Colonic mucosa (tissue), 4 donors: ENCODE results near the gene CAMTA1. TPM values are rescaled to one million over a fixed set of nuclear protein-coding genes. Genes with fewer than 3 reads are reported as not detected.

Source experiments
- DNase-seq: peaks from one replicate; pipeline ENCODE4 v3.0.0-alpha.2; 2020
- H3K27ac ChIP-seq: fragments of 200-600 bp; one replicate; pipeline ENCODE4 v1.8.0; 2021
- H3K27me3 ChIP-seq: fragments of 200-600 bp; one replicate; pipeline ENCODE4 v1.8.0; 2021
- H3K36me3 ChIP-seq: fragments of 200-600 bp; one replicate; pipeline ENCODE4 v1.8.0; 2021
- H3K4me1 ChIP-seq: fragments of 200-600 bp; one replicate; pipeline ENCODE4 v1.8.0; 2021; ENCODE audit warnings: mild to moderate bottlenecking
- H3K4me3 ChIP-seq: fragments of 200-600 bp; one replicate; pipeline ENCODE4 v1.8.0; 2021
- H3K9ac ChIP-seq, 2 donors: one replicate each; pipeline ENCODE4 v1.7.0; 2013; ENCODE audit warnings: control low read depth in 2 of 2, low read depth in 2 of 2, low read length in 2 of 2
- H3K9me3 ChIP-seq: fragments of 200-600 bp; one replicate; pipeline ENCODE4 v1.8.0; 2021
- intact Hi-C: fragments of 100-400 bp; cut with DNase I; formaldehyde crosslinking; loops from one replicate; pipeline ENCODE4 v1.14.1; 2022
- total RNA-seq, 2 donors: library from RNA; stranded (reverse); fragmentation: NEBNext Ultra II Directional in 1 of 2; extraction: Animal tissue kit (Norgen Biotek cat#: 25700) in 1 of 2; gene quantifications; one replicate each; pipeline ENCODE4 v1.2.1, GENCODE V29; 2021
- TF ChIP-seq, protein P1 (sequence below): fragments of 200-600 bp; IDR thresholded peaks from one replicate; pipeline ENCODE4 v1.8.0; 2022; ENCODE audit warnings: antibody characterized with exemption, mild to moderate bottlenecking
- donor health status: healthy.
- donor health status: DM: no; HTN: no; CAD: no.
- donor health status: DM: no; HTN: no; CAD: no.

Gene CAMTA1
- total RNA-seq, 2 donors from 2014 or later, result 76.8 to 92.8 TPM

DNA sequence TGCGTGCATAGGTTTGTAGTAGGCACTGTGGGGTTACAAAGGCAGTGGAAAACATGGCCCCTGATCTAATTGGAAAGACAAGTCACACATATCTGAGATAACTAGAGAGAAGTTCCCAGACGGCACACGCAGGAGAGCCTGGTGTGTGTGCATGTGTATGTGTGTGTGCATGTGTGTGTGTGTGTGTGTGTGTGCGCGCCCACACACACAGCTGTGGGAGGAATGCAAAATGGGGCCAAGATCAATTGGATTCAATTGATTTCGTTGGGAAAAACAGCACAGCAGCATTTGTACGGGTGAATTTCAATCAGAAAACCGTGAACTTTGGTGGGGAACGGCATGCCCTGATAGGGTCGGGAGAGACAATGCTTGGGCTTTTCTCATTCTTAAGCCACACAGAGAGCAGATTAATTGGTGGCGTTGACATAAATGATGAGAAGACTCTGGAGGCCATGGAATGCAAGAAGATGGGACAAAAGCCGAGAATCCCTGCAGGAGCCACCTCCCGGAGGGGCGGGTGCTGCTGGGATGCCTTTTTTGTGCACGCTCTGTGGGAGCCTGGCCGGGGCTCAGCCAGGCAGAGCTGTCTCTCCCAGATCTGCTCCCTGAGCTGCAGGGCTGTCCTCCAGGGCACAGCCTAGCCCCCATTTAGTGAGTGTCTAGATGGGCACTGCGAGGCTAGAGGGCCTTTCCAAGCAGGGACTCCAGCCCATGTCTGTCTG, 322.0 kb downstream of the CAMTA1 start:
- TF ChIP-seq, protein P1, sequence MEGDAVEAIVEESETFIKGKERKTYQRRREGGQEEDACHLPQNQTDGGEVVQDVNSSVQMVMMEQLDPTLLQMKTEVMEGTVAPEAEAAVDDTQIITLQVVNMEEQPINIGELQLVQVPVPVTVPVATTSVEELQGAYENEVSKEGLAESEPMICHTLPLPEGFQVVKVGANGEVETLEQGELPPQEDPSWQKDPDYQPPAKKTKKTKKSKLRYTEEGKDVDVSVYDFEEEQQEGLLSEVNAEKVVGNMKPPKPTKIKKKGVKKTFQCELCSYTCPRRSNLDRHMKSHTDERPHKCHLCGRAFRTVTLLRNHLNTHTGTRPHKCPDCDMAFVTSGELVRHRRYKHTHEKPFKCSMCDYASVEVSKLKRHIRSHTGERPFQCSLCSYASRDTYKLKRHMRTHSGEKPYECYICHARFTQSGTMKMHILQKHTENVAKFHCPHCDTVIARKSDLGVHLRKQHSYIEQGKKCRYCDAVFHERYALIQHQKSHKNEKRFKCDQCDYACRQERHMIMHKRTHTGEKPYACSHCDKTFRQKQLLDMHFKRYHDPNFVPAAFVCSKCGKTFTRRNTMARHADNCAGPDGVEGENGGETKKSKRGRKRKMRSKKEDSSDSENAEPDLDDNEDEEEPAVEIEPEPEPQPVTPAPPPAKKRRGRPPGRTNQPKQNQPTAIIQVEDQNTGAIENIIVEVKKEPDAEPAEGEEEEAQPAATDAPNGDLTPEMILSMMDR, result no peak
- H3K27me3 ChIP-seq, result no peaks in the 10 kb centered on the region
- H3K9me3 ChIP-seq, result no peaks in the 10 kb centered on the region
- no peak overlapping the region for H3K9ac ChIP-seq
- H3K4me1 ChIP-seq, result no peaks in the 10 kb centered on the region
- H3K4me3 ChIP-seq, result no peak overlapping the region
- no peak for DNase-seq
- H3K36me3 ChIP-seq, result no peaks in the 10 kb centered on the region
- no peak overlapping the region for H3K27ac ChIP-seq
- intact Hi-C loops, result no loop called here

DNA sequence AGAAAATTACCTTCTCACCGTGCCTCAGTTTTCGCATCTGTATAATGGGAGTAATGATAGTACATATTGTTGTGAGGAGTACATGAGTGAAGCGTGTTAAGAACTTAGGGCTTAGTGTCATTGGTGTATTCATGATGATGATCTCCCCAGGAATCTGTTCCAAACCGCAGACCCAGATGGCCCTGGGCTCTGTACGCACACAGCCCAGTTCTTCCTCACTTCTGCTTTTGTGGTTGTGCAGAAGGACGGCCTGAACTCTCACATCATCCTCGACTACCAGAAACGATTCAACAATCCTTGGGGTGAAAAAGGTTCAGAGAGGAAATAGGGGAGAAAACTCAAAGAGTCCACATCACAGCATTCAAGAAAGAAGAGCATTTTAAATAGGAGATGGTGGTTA, 323.0 kb downstream of the CAMTA1 start:
- Histone ChIP-seq H3K9me3 (no peaks in the 10 kb centered on the region), H3K4me1 (no peaks in the 10 kb centered on the region), H3K27ac (no peak overlapping the region), H3K9ac (no peak overlapping the region), H3K36me3 (no peaks in the 10 kb centered on the region), H3K4me3 (no peak overlapping the region), H3K27me3 (no peaks in the 10 kb centered on the region)
- no peak for DNase-seq
- intact Hi-C loops, result no loop called here
- TF ChIP-seq, protein P1, result no peak

DNA sequence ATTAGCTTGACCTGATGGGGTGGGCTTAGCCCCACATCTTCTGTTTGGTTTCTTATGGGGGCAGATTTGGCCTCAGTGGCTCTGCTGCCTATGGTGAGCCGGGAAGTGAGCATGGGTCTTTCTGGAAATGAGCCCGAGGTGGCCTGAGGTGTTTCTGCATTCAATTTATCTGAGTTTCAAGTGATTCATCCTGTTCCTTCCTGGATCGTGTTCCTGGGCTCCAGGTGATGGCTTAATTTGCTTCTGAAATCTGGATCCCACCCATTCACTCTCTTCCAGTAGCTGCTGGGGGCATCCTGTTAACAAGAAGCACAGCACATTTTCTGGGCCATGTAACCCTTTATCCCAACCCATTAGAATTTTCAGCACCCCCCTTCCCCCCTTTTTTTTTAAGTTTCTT, 324.6 kb downstream of the CAMTA1 start:
- H3K4me1 ChIP-seq, result no peaks in the 10 kb centered on the region
- no peak for DNase-seq
- no peaks in the 10 kb centered on the region for H3K27me3 ChIP-seq
- intact Hi-C loops, result no loop called here
- H3K4me3 ChIP-seq, result no peak overlapping the region
- H3K27ac ChIP-seq, result no peak overlapping the region
- H3K9ac ChIP-seq, result no peak overlapping the region
- no peaks in the 10 kb centered on the region for H3K36me3 ChIP-seq
- TF ChIP-seq, protein P1, result no peak
- no peaks in the 10 kb centered on the region for H3K9me3 ChIP-seq

DNA sequence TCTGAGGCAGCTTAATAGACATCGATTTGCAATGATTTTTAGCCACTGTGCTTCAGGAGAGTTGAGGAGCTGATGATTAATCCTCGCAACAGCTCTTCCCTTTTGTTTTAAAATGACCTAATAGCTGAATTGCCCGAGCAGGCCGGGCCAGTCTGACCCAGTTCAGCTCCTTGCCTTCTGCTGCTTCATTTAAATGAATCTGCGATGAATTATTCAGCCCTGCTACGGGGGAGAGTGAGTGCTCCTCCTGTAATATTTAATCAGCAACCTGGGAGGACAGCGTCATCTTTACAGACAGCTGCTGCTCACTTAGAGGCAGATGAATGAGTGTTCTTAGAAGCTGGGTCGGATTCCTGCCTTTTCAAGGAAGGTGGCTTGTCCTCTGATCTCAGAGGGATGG, 325.1 kb downstream of the CAMTA1 start:
- H3K27ac ChIP-seq, result no peak overlapping the region
- no peak for DNase-seq
- no peaks in the 10 kb centered on the region for H3K9me3 ChIP-seq
- H3K4me3 ChIP-seq, result no peak overlapping the region
- no peak overlapping the region for H3K9ac ChIP-seq
- TF ChIP-seq, protein P1, result no peak
- intact Hi-C loops, result no loop called here
- no peaks in the 10 kb centered on the region for H3K4me1 ChIP-seq
- no peaks in the 10 kb centered on the region for H3K27me3 ChIP-seq
- H3K36me3 ChIP-seq, result no peaks in the 10 kb centered on the region

DNA sequence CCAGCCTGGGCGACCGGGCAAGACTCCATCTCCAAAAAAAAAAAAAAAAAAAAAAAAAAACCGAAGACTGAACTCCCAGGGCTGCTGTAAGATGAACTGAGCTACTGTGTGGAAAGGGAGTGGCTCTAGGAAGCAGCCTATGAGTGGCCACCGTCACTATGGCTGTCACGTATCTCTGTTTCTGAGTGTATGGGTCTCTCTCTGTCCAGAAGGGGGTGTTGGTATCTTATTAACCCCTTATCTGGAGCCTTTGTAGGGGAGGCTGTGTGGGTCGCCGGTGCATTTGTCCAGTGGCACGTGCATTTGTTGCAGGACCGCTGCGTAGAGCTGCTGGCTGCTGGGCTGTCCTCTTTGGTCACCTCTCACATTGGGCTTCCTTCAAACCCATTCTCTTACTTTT, 326.6 kb downstream of the CAMTA1 start:
- TF ChIP-seq, protein P1, result no peak
- intact Hi-C loops, result no loop called here

More for the DNA sequence above, 326.6 kb downstream of the CAMTA1 start:
- no peaks in the 10 kb centered on the region for H3K27me3 ChIP-seq
- no peak for DNase-seq
- no peaks in the 10 kb centered on the region for H3K36me3 ChIP-seq
- H3K9ac ChIP-seq, result no peak overlapping the region
- H3K27ac ChIP-seq, result no peak overlapping the region
- no peaks in the 10 kb centered on the region for H3K4me1 ChIP-seq
- H3K9me3 ChIP-seq, result no peaks in the 10 kb centered on the region
- H3K4me3 ChIP-seq, result no peak overlapping the region
